Medulla oblongata (tissue), 1 donor: ENCODE data around the gene WWTR1.

Experiments used
- DNase-seq: peaks from one replicate; pipeline ENCODE4 v3.0.0-alpha.2; 2015; ENCODE audit errors: extremely low spot score

The WWTR1 gene

DNA sequence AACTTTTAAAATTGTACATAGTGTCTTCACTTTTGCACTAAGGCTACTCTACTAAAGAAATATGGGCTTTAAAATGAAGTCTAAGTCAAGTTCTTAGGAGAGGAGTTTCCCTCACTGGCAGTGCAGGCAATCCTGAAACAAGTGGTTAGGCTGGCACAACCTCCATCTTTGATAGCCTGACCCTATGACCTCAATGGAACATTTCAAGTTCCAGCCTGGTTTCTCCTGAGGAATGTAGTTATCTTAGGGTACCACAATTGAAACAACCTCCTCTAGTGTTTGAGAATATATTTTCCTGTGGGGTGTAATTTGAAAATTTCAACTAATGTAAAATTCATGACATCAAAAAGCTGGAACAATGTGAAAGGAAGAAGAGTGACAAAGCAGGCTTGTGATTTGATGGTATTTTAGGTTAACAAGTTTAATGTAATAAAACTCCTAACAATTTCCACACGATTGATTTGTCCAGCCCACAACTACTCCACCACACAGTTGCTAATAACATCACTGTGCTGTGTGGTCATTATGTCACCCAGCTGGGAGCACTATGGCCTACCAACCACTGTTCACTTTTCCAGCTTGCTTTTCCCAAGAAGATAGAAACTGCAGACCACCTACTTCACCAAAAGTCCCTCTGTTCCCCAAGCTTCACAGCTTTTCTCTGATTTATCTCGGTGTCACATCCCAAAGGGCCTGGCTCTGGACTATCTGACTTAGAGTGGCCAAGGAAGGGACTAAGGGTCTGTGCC is 1.8 kb downstream of the WWTR1 start:
- no peak for DNase-seq

DNA sequence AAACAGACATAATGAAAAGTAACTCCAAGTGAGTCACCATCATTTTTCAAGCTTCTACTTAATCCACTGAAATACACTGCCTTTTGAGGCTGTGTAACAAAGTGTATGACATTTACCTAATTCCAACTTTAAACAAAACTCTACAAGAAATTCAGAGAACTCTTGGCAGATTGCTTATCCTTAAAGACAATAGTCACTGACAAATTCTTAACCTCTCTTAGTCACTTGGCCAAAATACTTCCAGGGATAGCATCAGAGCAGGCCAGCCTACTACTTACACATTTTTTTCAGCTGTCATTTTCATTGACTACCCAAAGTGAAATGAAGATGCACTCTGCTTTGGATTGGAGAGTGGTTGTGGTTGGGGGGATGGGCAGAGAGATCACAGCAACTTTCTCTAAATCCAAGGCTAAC is 3.6 kb downstream of the WWTR1 start:
- no peak for DNase-seq

- no peak for DNase-seq
Measured at GRCh38 chr3:149653564-149653963, 4.3 kb downstream of the WWTR1 start.

- DNase-seq: no peak
Measured at GRCh38 chr3:149653136-149653535, 4.7 kb downstream of the WWTR1 start.

DNA sequence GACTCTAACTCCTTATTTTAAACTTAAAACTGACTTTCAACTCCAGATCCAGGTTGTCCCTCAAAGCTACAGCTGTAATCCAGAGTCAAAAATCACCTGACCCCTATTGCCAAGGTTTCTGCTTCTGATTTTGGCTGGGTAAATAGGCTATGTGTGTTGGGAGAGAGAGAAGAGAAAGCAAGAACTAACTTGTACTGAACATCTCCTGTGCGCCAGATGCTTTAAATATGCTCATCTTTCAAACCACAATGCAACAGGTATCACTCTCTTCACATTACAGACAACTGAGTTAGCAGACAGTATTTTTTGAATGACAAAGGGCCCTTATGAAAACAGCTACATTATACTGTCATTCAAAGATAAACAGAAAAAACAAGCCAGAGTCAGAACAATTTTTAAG is 7.0 kb downstream of the WWTR1 start:
- no peak for DNase-seq

DNA sequence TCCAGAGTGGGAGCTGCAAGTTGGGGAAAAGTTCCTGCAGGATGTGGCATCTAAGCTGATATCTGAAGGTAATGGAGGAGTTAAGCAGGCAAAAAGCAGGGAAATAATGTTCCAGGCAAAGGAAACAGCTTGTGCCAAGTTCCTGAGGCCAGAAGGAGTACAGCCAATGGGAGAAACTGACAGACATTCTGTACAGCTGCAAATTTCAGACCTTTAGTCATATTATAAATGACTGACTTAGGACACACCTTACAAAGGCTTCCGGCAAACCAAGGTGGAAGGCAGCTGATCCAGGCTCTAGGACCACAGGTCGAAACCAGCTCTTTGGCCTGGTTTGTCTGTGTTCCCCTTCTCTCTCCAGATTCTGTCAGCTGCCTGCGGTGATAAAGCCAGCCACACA is 9.3 kb downstream of the WWTR1 start:
- no peak for DNase-seq

DNA sequence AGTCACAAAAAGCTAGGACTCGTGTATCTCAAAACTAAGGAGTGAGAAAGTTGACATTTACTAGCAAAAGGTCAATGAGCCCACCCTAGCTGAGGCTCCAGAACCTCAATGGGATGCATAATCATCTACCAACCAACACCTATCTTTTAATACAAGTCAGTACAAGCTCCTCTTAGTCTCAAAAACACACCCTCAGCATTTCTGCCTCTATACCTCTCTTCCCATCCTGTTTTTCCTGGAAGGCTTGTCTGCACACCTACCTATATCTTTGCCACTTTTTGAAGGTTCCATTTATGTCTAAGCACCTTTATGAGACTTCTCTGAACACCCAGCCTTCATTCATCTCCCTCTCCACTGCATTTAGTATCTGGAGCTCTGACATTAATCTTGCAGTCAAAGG is 10.0 kb downstream of the WWTR1 start:
- no peak for DNase-seq

DNA sequence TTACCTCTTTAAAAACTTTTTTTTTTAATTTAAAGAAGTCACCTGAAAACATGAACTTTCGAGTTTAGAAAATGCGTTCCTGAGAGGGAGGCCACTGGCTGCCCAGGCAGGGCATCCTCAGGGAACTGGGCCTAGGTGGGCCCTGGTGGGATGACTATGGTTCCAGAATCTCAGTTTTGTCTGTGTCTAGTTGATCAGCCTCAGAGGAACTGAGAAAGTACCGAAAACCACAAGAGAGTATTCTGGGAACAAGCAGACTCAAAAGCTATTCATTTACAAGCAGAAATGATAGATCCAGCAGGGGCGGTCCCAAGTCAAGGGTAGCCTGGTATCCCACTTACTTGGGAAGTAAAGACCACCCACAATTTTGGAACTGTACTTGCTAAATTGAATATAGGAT is 10.5 kb downstream of the WWTR1 start:
- no peak for DNase-seq

DNA sequence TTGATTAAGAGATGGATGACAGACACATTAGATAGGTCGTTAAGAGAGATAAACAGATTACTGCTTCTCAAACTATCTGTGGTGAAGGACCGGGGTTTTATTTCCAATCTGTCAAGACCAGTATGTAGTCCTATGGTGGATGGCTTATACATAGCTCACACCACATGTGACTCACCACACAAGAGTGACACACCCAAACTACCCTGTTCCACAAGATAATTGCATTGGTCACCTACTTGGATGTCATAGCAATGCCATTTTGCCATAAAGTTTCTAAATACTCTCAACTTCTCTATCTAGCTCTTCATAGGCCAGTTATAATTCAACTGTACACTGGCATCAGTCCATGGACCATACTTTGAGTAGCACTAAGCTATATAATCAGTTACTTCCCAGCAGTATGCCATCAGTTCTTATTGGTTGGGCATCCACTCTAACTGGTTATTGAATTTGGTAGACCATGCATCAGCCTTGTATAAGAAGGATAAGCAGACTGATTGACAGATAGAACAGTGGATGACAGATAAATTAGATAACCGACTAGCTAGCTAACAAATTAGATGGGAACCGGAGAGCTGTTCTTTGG is 11.6 kb downstream of the WWTR1 start:
- no peak for DNase-seq

- DNase-seq: no peak
Measured at GRCh38 chr3:149643963-149644362, 13.9 kb downstream of the WWTR1 start.

DNA sequence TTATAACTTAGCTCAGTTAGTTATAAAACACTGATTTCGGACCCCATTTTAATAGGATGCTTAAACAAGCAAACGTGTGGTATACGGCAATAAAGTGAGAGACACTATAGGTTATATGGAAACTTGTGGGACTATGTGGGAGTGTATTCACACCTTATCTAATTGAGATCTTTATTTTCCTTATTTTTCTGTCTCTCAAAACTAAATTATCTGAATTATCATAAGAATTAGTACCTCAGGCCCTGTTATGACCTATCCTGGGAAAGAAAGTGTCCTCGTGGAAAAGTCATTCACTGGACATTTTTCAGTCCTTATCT is 14.4 kb downstream of the WWTR1 start:
- no peak for DNase-seq

DNA sequence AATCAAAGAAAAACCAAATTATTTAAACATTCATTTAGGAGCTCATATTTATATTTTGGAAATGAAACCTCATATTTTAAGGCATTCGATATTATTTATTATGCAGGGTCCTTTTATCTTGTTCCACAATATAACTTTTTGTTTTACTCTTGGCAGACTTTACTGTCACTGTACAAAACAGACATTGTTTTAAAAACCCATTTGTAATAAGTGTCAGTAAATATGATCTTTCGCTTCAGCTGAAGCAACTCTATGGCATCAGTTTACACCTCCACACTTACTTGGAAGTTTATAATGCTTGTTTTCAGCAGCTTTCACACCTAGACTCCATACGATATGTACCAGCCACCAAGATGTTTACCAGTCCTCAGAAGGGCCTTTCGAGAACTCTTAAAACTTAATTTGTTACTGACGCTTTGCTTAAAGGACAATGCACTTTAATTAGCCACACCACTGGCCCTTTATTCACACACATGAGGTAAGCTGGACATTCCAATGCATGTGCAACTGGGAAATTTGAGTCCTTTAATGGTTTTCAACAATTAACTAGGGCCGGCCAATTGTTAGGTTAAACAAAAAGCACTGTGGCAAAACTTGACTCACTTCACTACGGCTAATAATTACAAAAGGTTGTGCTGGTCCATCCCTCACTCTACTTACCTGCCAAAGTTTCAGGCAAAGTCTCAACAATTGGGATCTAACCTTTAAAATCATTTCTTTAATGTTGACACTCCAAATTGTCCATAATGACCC is 16.7 kb downstream of the WWTR1 start:
- no peak for DNase-seq

GRCh38 chr3:149639093-149639486 is 18.7 kb downstream of the WWTR1 start:
- DNase-seq: no peak

- peak; percentile 65 for DNase-seq
Measured at GRCh38 chr3:149638228-149639092, 19.4 kb downstream of the WWTR1 start.

DNA sequence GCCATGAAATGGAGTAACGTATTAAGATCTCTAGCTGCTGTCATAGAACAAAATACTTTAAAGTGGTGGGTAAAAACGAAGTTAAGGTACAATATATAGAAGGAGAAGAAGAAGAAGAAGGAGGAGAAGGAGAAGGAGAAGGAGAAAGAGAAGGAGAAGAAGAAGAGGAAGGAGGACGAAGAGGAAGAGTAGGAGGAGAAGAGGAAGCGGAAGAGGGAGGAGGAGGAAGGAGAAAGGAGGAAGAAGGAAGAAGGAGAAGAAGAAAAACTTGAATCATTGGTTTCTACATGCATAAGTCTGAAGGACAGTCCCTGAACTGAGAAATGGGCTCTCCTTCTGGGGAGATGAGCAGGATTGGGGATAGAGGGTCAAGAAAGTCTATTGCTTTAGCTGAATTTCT is 22.4 kb downstream of the WWTR1 start:
- no peak for DNase-seq

DNA sequence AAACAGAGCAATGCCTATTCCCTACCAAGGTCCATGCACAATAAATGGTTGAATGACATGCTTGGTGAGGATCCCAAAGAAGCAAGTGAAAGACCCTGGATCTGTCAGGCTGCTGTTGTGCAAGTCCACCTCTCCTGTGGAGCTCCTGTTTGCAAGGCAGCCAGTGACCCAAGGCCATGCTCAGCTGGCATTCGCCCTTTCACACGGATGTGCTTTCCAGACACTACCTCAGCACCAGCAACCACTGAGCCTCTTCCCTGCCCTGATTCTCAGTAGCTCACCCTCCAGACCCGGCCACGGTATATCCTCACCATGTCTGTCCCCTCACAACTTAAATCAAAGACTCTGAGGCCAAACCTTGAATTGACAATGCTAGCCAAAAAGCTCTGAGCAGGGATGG is 23.3 kb downstream of the WWTR1 start:
- DNase-seq: no peak

DNA sequence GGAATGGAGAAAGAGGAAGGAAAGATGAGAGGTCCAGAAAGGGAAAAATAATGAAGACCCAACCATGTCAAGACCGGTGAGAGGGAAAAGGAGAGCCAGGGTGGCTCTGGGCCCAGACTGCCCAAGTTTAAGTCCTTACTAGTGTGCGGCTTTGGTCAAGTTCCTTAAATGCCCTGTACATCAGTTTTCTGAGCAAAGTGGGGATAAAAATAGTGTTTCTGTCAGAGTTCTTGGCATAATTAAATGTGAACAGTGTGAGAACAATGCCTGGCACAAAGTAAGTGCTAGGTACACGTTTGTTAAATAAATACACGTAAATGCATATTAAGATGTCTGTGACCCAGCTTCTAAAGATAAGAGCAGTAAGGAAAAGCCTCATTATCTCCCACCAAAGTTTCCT is 23.8 kb downstream of the WWTR1 start:
- no peak for DNase-seq

GRCh38 chr3:149632225-149632624 is 25.6 kb downstream of the WWTR1 start:
- DNase-seq: no peak

DNA sequence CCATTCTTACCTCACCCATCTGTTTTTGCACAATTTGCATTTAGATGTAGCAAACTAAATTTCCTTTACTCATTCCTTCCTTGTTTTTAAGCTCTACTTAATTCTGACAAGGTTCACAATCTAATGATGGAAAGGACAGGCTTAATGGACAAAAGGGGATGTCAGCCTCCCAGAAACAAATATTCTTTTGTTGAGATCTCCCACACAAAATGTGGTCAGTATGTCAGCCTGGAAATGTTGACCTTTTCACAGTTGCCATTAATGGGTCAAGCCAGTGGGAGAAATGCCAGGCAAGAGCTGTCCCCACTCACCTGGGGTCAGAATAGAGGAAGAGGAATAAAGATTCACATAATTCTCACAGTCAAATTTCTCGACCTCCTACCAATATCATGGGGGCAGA is 27.0 kb downstream of the WWTR1 start:
- DNase-seq: no peak

DNA sequence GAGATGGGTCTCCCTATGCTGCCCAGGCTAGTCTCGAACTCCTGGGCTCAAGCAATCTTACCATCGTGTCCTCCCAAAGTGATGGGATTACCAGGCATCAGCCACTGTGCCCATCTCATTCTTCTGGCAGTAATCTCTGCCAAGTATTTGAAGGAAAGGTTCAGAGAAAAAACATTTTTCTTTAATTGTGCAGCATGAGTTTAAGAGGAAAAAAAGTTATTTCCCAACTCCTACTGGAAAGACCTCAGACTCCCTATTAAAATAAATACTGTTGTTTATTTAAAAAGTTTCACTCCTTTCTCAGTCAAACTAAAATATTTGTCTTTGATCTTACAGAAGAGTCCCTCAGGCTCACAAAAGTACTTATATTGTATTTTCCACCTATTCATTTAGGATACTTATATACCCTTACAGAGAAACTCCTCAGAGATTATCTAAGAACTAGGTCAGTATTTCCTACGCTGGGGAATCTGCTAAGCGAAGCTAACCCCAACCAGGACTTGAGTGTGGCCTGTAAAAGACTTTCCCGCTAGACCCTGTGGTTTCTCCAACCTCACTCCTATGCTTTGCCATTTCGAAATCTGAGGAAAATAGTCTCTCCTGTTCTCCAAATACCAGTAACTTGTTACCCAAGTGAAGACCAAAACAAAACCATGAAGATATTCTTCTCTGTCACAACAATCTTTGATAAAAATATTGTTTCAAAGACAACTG is 28.7 kb downstream of the WWTR1 start:
- DNase-seq: no peak

- no peak for DNase-seq
Measured at GRCh38 chr3:149626671-149627070, 31.2 kb downstream of the WWTR1 start.

DNA sequence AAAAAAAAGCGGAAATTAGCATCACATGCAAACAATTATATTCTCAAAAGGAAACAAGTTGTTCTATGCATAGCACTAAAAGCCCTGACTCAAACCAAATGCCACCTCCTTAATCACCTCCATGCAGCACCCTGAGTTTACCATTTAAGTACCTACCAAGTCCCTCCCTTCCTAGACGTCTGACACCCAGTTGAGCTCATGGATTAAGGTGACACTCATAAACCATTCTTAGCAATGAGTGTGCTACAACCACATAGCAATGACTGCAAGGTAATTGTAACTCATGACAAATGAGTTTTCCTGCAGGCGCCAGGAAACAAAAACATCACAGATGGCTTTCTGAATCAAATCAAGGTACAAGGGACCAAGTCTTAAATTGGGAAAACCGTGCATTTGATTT is 32.0 kb downstream of the WWTR1 start:
- no peak for DNase-seq
